Mucosa of descending colon (tissue), 3 donors: ENCODE results near the gene ACE. TPM values are rescaled to one million over a fixed set of nuclear protein-coding genes. Genes with fewer than 3 reads are reported as not detected.
A peak's percentile ranks its signal among the peaks of the same experiment; 100 is the strongest.

Source experiments
- ATAC-seq: fragments of 200-7000 bp; cut with Tn5 transposase; one replicate; pipeline ENCODE4 v1.9.1; 2020; ENCODE audit warnings: mild to moderate bottlenecking, moderate library complexity
- DNase-seq, 3 donors: peaks; one replicate each; pipeline ENCODE4 v3.0.0-alpha.2; 2020
- H3K36me3 ChIP-seq: fragments of 200-600 bp; one replicate; pipeline ENCODE4 v1.8.0; 2021; ENCODE audit warnings: low read depth, mild to moderate bottlenecking
- H3K4me1 ChIP-seq: fragments of 200-600 bp; one replicate; pipeline ENCODE4 v1.8.0; 2021; ENCODE audit warnings: low read depth, mild to moderate bottlenecking
- H3K4me3 ChIP-seq: fragments of 200-600 bp; one replicate; pipeline ENCODE4 v1.8.0; 2021; ENCODE audit warnings: mild to moderate bottlenecking
- H3K9me3 ChIP-seq: fragments of 200-600 bp; one replicate; pipeline ENCODE4 v1.8.0; 2021; ENCODE audit warnings: mild to moderate bottlenecking
- intact Hi-C, 2 donors: fragments of 100-400 bp; cut with DNase I in 1 of 2; cut with micrococcal nuclease in 1 of 2; formaldehyde crosslinking; loops; one replicate each; pipeline versions ENCODE4 v1.11.0 to v1.11.1; 2022; cut with DNase I, micrococcal nuclease
- total RNA-seq, 3 donors: library from RNA; stranded (reverse); fragmentation: NEBNext Ultra II Directional in 2 of 3; extraction: Animal tissue kit (Norgen Biotek cat#: 25700) in 2 of 3; gene quantifications; one replicate each; pipeline versions ENCODE4 v1.2.1 to v1.2.4, GENCODE V29; 2021 to 2023
- TF ChIP-seq, protein P1 (sequence below): fragments of 200-600 bp; IDR thresholded peaks from one replicate; pipeline ENCODE4 v1.8.0; 2022; ENCODE audit warnings: antibody characterized with exemption, mild to moderate bottlenecking
- donor health status: DM: no; HTN: no; CAD: no; lungs with moderate emphysema.
- donor health status: DM: no; HTN: no; CAD: no.
- donor health status: DM: no; HTN: yes; CAD: no.

Gene ACE
- total RNA-seq, 3 donors from 2014 or later: 16.0 to 24.6 (median 23.0) TPM

DNA sequence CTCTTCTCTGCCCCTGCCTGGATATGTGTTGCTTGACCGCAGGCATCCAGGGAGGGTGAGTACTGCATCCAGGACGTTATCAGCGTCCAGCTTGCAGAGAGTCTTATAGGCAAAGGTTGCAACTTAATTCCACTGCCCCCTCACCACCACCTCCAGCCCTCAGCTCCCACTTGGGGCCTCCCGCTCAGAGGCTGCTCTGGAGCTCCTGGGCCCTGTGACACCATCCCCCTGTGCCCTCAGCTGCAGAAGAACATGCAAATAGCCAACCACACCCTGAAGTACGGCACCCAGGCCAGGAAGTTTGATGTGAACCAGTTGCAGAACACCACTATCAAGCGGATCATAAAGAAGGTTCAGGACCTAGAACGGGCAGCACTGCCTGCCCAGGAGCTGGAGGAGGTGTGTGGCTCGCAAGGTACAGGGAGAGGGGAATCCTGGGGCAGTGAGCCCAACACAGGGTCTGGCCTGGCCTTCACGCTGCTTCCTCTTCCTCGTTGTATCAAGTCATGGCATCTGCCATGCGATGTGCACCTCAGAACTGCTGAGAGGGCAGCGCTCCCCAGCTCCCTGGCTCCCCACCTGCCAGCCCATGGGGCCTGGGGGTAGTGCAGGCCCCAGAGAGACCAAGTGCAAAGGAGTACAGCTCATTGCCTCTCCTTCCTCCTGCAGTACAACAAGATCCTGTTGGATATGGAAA lies 9.6 kb downstream of the ACE start:
- TF ChIP-seq, protein P1, sequence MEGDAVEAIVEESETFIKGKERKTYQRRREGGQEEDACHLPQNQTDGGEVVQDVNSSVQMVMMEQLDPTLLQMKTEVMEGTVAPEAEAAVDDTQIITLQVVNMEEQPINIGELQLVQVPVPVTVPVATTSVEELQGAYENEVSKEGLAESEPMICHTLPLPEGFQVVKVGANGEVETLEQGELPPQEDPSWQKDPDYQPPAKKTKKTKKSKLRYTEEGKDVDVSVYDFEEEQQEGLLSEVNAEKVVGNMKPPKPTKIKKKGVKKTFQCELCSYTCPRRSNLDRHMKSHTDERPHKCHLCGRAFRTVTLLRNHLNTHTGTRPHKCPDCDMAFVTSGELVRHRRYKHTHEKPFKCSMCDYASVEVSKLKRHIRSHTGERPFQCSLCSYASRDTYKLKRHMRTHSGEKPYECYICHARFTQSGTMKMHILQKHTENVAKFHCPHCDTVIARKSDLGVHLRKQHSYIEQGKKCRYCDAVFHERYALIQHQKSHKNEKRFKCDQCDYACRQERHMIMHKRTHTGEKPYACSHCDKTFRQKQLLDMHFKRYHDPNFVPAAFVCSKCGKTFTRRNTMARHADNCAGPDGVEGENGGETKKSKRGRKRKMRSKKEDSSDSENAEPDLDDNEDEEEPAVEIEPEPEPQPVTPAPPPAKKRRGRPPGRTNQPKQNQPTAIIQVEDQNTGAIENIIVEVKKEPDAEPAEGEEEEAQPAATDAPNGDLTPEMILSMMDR: no peak
- ATAC-seq (no peak), DNase-seq (no peak)
- no peak overlapping the region for H3K4me3 ChIP-seq
- no peaks in the 10 kb centered on the region for H3K4me1 ChIP-seq
- H3K36me3 ChIP-seq: no peaks in the 10 kb centered on the region
- no peaks in the 10 kb centered on the region for H3K9me3 ChIP-seq
- intact Hi-C loops: no loop called here

DNA sequence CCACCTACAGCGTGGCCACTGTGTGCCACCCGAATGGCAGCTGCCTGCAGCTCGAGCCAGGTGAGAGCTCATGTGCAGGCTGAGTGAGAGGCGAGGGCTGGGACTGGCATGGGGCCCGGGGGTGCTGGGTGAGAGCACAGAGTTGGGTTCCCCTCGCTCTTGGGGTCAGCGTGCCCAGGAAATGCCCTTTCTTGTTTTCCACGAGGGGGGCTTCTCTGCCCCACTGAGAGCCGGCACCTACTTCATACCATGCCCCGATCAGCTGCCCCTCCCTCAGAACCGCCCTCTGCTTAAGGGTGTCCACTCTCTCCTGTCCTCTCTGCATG lies 10.1 kb downstream of the ACE start:
- no peaks in the 10 kb centered on the region for H3K36me3 ChIP-seq
- TF ChIP-seq, protein P1: no peak
- H3K4me1 ChIP-seq: no peaks in the 10 kb centered on the region
- no peaks in the 10 kb centered on the region for H3K9me3 ChIP-seq
- intact Hi-C loops: no loop called here
- DNase-seq (no peak), ATAC-seq (no peak)
- H3K4me3 ChIP-seq: no peak overlapping the region

DNA sequence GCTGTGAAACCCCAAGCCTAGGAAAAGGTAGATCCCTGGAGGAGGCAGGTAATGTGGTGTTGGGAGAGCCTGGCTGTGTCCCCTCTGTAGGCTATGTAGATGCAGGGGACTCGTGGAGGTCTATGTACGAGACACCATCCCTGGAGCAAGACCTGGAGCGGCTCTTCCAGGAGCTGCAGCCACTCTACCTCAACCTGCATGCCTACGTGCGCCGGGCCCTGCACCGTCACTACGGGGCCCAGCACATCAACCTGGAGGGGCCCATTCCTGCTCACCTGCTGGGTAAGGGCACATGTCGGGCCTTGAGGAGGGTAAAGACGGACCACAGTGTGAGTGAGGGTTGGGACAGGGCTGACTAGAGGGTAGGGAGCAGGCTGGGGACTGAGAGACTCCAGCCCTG lies 12.0 kb downstream of the ACE start:
- TF ChIP-seq, protein P1: no peak
- Histone ChIP-seq H3K4me3 (no peak overlapping the region), H3K4me1 (no peaks in the 10 kb centered on the region), H3K9me3 (no peaks in the 10 kb centered on the region), H3K36me3 (no peaks in the 10 kb centered on the region)
- intact Hi-C loops: no loop called here
- ATAC-seq (no peak), DNase-seq (peak in 1 of 3 donors; percentile 22)

DNA sequence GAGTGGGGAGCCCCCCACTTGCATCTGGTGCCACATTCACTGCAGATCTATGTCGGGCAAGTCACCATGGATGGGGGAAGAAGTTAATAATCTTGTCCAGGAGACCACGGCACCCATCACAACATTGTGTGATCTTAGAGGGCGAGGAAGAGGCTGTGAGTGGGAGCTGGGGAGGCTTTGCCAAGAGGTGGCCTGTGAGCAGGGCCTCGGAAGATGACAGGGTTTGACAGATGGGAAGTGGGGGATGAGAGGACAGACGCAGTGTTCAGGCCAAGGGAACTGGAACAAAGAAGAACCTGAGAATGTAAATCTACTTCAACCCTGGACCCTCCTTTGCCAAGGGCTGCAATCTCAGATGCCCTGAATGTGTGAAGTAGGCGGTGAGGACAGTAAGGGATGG lies 12.4 kb downstream of the ACE start:
- DNase-seq: no peak
- intact Hi-C loops: no loop called here
- no peaks in the 10 kb centered on the region for H3K9me3 ChIP-seq
- no peak for ATAC-seq
- H3K36me3 ChIP-seq: no peaks in the 10 kb centered on the region
- no peak overlapping the region for H3K4me3 ChIP-seq
- TF ChIP-seq, protein P1: no peak
- H3K4me1 ChIP-seq: no peaks in the 10 kb centered on the region

DNA sequence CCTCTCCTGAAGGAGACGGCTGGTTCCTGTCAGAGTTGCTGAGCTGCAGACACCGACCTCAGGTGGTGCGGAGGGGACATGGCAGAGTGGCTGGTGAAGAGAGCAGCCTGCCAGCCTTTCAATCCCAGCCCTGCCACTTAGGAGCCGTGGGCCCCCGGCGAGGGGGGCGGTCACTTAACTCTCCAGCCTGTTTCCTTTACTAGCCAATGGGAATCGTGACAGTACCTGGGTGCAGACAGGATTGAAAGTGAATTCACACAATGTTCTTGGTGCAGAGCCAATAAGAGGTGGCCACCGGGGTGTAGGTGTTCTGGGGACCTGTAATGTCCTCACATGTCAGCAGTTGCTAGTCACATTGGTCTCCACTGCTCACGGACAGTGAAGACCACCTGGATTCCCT lies 13.5 kb downstream of the ACE start:
- Histone ChIP-seq H3K36me3 (no peaks in the 10 kb centered on the region), H3K4me3 (no peak overlapping the region), H3K9me3 (no peaks in the 10 kb centered on the region), H3K4me1 (no peaks in the 10 kb centered on the region)
- intact Hi-C loops: no loop called here
- DNase-seq (peak in 1 of 3 donors; percentile 14), ATAC-seq (no peak)
- TF ChIP-seq, protein P1: no peak
